ENCODE results near the gene SLC1A3.

- no peak for TF ChIP-seq CTCF (conservative IDR thresholded peaks at IDR 0.05; ENCODE audit: low read depth, low read length)
- TF ChIP-seq EZH2 (IDR thresholded peaks at IDR 0.05; ENCODE audit: borderline replicate concordance, low read depth, low read length, poor library complexity, severe bottlenecking), result no peak
Observed at GRCh38 chr5:36665628-36666027, 59.2 kb downstream of the SLC1A3 start.

Data from A673 (cell line).